ENCODE measurements around the gene SYNDIG1.

Gene SYNDIG1

DNA sequence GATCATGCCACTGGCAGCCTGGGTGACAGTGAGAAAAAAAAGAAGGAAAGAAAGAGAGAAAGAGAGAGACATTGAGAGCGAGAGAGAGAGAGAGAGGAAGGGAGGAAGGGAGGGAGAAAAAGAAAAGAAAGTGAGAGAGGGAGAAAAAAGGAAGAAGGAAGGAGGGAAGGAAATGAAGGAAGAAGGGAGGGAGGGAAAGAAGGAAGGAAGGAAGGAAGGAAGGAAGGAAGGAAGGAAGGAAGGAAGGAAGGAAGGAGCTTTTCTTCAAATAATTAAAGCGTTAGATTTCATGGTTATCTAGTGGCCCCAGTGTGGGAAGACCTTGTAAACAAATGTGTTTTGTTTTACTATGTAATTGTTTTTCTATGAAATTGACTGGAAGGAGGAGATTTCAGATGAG lies 170.8 kb downstream of the SYNDIG1 start:
- no peak for DNase-seq

GRCh38 chr20:24640686-24641085 lies 171.3 kb downstream of the SYNDIG1 start:
- DNase-seq = no peak

GRCh38 chr20:24643731-24644626 lies 174.6 kb downstream of the SYNDIG1 start:
- DNase-seq = no peak

DNA sequence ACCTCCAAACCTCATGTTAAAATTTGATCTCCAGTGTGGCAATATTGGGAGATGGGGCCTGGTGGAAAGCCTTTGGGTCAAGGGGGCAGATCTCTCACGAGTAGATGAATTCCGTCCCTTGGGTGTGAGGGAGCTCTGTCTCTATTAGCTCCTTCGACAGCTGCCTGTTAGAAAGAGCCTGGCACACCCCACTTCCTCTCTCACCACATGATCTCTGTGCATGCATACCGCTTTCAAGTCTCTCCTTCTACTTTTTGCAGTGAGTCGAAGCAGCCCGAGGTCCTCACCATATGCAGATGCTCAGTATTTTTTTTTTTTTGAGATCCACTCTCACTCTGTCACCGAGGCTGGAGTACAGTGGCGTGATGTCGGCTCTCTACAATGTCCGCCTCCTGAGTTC lies 176.9 kb downstream of the SYNDIG1 start:
- DNase-seq = no peak

DNA sequence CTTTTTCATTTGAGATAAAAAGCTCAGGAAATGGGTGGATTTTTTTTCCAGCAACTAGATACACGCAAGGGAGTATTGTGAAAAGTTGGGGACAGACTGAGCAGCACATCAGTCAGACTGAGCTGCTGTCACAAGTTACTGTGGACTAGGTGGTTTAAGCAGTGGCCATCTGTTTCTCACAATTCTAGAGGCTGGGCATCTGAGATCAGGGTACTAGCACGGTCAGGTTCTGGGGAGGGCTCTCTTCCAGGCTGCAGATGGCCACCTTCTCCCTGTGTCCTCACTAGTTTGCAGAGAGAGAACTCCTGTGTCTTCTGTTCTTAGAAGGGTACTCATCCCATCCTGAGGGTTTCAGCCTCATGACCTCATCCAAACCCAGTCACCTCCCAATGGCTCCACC lies 178.3 kb downstream of the SYNDIG1 start:
- no peak for DNase-seq

- no peak for DNase-seq
Measured at GRCh38 chr20:24648481-24648880, 179.1 kb downstream of the SYNDIG1 start.

- no peak for DNase-seq
Measured at GRCh38 chr20:24648919-24649318, 179.5 kb downstream of the SYNDIG1 start.

GRCh38 chr20:24649787-24650490 lies 180.5 kb downstream of the SYNDIG1 start:
- DNase-seq = no peak

DNA sequence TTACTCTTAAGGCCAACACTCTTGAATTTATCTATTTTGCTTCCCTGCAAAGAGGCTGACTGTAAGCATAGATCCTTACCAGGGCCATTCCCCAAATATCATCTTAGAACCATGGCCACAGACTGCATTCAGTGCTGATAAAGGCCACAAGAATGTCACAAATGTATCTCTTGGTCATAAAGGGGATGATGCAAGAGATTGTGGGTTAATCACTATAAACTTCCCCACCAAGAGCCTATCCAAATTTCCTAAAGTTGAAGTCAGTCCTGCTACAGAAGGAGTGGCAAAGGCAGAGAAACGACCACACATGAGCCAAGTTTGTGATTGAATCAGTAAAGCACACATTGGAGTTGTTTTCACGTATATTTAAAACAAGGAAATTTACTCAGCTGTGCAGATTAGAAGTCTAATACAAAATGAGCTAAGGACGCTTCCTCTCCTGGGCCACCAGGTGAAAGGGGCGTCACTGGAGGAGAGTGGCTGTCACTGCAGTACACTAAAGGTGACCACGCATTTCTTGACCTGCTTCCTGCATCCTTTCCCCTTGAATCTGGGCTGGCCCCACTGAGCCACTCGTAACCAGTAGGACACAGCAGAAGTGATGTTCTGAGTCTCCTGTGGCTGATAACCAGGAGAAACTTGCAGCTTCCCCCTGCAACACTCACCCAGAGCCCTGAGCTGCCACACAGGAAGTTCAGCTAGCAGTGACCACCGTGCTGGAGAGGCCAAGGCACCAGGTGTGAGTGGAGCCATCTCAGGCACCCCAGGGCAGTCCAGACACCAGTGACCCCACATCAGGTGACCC lies 181.9 kb downstream of the SYNDIG1 start:
- peak; percentile 57 for DNase-seq

GRCh38 chr20:24651976-24652345 lies 182.5 kb downstream of the SYNDIG1 start:
- no peak for DNase-seq

- no peak for DNase-seq
Measured at GRCh38 chr20:24653306-24653705, 183.9 kb downstream of the SYNDIG1 start.

DNA sequence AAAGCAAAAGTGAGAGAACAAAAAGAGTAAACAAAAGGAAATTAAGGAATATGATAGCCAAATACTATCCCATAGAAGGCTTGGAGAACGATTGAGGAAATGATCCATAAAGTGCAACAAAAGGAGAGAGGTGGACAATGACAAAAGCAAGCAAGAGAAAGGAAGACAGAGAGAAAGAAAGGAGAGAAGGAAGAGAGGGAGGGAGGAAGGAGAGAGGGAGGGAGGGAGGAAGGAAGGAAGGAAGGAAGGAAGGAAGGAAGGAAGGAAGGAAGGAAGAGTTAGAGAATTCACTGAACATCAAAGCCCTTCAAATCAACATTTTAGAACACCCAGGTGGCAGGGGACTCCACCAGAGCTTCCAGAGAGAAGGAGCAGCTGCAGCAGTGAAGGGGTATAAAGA lies 185.0 kb downstream of the SYNDIG1 start:
- no peak for DNase-seq

GRCh38 chr20:24656391-24656790 lies 187.0 kb downstream of the SYNDIG1 start:
- no peak for DNase-seq

GRCh38 chr20:24657196-24657595 lies 187.8 kb downstream of the SYNDIG1 start:
- DNase-seq = no peak

GRCh38 chr20:24657878-24658620 lies 188.6 kb downstream of the SYNDIG1 start:
- DNase-seq = no peak

- DNase-seq = no peak
Measured at GRCh38 chr20:24658920-24659660, 189.7 kb downstream of the SYNDIG1 start.

- DNase-seq = no peak
Measured at GRCh38 chr20:24659835-24660234, 190.4 kb downstream of the SYNDIG1 start.

GRCh38 chr20:24660651-24661050 lies 191.2 kb downstream of the SYNDIG1 start:
- no peak for DNase-seq

DNA sequence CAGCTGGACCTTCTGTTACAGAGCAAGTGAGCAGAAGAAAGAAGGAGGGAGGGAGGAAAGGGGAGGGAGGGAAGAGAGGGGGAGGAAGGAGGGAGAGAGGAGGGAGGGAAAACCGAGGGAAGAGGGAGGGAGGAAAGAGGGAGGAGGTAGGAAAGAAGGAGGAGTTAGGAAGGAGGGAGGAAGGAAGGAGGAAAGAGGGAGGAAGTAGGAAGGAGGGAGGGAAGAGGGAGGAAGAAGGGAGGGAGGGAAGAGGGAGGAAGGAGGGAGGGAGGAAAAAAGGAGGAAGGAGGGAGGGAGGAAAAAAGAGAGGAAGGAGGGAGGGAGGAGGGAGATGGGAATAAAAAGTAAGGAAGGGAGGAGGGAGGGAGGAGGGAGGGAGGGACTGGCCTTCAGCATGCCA lies 191.8 kb downstream of the SYNDIG1 start:
- DNase-seq = no peak

GRCh38 chr20:24662322-24662721 lies 192.9 kb downstream of the SYNDIG1 start:
- DNase-seq = no peak

DNA sequence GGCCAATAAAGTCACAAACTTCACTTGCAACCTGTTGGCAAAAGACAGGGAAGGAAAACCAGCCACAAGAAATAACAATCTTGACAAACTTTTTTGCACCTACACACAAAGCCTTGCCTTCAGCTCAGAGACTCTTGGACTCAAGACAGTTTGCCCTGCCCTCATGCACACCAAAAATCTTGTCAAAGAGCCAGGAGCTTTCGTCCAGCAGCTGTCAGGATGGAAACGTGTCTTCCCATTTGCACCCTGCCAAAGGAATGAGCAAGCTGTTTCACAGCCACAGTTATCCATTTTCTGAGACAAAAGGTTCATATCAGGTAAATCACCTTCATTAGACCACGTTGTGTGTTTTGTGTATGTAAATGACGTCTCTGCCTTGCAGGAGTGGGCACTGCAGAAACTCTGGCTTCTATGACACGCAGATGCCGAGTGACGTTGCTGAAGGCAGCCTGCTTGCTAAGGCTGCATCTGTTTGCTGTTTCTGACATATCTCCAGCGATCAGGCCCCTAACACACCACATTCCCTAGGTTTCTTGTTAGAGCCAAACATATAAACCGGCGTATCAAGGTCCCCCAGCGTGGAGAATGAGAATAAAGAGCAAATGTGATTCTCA lies 193.4 kb downstream of the SYNDIG1 start:
- DNase-seq = no peak

- DNase-seq = no peak
Measured at GRCh38 chr20:24663496-24663895, 194.1 kb downstream of the SYNDIG1 start.

Measured in inflammatory macrophage treated with lipopolysaccharide for 4 hours (primary cell).